ENCODE results near the gene GPC6. TPM values are rescaled to one million over a fixed set of nuclear protein-coding genes. Genes with fewer than 3 reads are reported as not detected.

Gene GPC6
- total RNA-seq, 6 donors from 2014 or later, result 1.3 to 7.3 (median 3.4) TPM

GRCh38 chr13:93727211-93728141 lies 500.9 kb downstream of the GPC6 start:
- Histone ChIP-seq H3K9me3 (no peaks in the 10 kb centered on the region), H3K27ac (no peak overlapping the region), H3K27me3 (no peaks in the 10 kb centered on the region), H3K4me1 (no peaks in the 10 kb centered on the region), H3K36me3 (no peaks in the 10 kb centered on the region), H3K4me3 (no peak overlapping the region)
- TF ChIP-seq POLR2A (IDR thresholded peaks at IDR 0.05), result no peak
- no peak for TF ChIP-seq EP300 (IDR thresholded peaks at IDR 0.05)
- no peak for TF ChIP-seq POLR2AphosphoS5 (IDR thresholded peaks at IDR 0.05)
- no peak for TF ChIP-seq CTCF (IDR thresholded peaks at IDR 0.05)
- DNase-seq (no peak), ATAC-seq (ENCODE audit: low FRiP score in 2 of 2) (no peak)
- 64 to 65% methylated on average over 3 of the region's 3 CpGs for WGBS, 2 donors

GRCh38 chr13:93729383-93729782 lies 502.8 kb downstream of the GPC6 start:
- no peaks in the 10 kb centered on the region for H3K27me3 ChIP-seq
- no peaks in the 10 kb centered on the region for H3K4me1 ChIP-seq
- no peaks in the 10 kb centered on the region for H3K9me3 ChIP-seq
- 87 to 91% methylated on average over 2 of the region's 2 CpGs for WGBS, 2 donors
- H3K36me3 ChIP-seq, result no peaks in the 10 kb centered on the region
- no peak overlapping the region for H3K4me3 ChIP-seq
- H3K27ac ChIP-seq, result no peak overlapping the region
- DNase-seq (no peak), ATAC-seq (ENCODE audit: low FRiP score in 2 of 2) (no peak)
- TF ChIP-seq CTCF (IDR thresholded peaks at IDR 0.05) (no peak), EP300 (IDR thresholded peaks at IDR 0.05) (no peak), POLR2A (IDR thresholded peaks at IDR 0.05) (no peak)

- Histone ChIP-seq H3K27ac (peak overlapping the region in 1 of 4 donors; percentile 10), H3K9me3 (no peaks in the 10 kb centered on the region), H3K27me3 (no peaks in the 10 kb centered on the region), H3K4me1 (no peaks in the 10 kb centered on the region), H3K36me3 (no peaks in the 10 kb centered on the region), H3K4me3 (no peak overlapping the region)
- 74% methylated on average over 3 of the region's 3 CpGs for whole genome bisulfite sequencing, 2 donors
- TF ChIP-seq EP300 (IDR thresholded peaks at IDR 0.05), result no peak
- TF ChIP-seq CTCF (IDR thresholded peaks at IDR 0.05), result no peak
- no peak for TF ChIP-seq POLR2A (IDR thresholded peaks at IDR 0.05)
- TF ChIP-seq POLR2AphosphoS5 (IDR thresholded peaks at IDR 0.05), result no peak
- ATAC-seq (ENCODE audit: low FRiP score in 2 of 2), result peak in 1 of 2 donors; percentile 62
- DNase-seq, result no peak
These were observed 504.2 kb downstream of the GPC6 start for GRCh38 chr13:93730780-93731179.

GRCh38 chr13:93732186-93732585 lies 505.6 kb downstream of the GPC6 start:
- no peak for TF ChIP-seq POLR2A (IDR thresholded peaks at IDR 0.05)
- TF ChIP-seq CTCF (IDR thresholded peaks at IDR 0.05), result no peak
- no peak for TF ChIP-seq EP300 (IDR thresholded peaks at IDR 0.05)
- no peak for TF ChIP-seq POLR2AphosphoS5 (IDR thresholded peaks at IDR 0.05)
- no peak for DNase-seq
- 75 to 77% methylated on average over 2 of the region's 2 CpGs for WGBS, 2 donors
- no peak overlapping the region for H3K4me3 ChIP-seq
- no peaks in the 10 kb centered on the region for H3K36me3 ChIP-seq
- no peaks in the 10 kb centered on the region for H3K4me1 ChIP-seq
- ATAC-seq (ENCODE audit: low FRiP score in 2 of 2), result no peak
- H3K9me3 ChIP-seq, result no peaks in the 10 kb centered on the region
- no peaks in the 10 kb centered on the region for H3K27me3 ChIP-seq
- no peak overlapping the region for H3K27ac ChIP-seq

- no peak for TF ChIP-seq EP300 (IDR thresholded peaks at IDR 0.05)
- TF ChIP-seq POLR2A (IDR thresholded peaks at IDR 0.05), result no peak
- no peak for TF ChIP-seq CTCF (IDR thresholded peaks at IDR 0.05)
- TF ChIP-seq POLR2AphosphoS5 (IDR thresholded peaks at IDR 0.05), result no peak
- Histone ChIP-seq H3K9me3 (no peaks in the 10 kb centered on the region), H3K27ac (no peak overlapping the region), H3K4me1 (no peaks in the 10 kb centered on the region), H3K27me3 (no peaks in the 10 kb centered on the region), H3K4me3 (no peak overlapping the region), H3K36me3 (no peaks in the 10 kb centered on the region)
- no peak for DNase-seq
- ATAC-seq (ENCODE audit: low FRiP score in 2 of 2), result no peak
These were observed 509.5 kb downstream of the GPC6 start for GRCh38 chr13:93736081-93736480.
